ENCODE data around the gene IGSF9B.

IGSF9B gene

DNA sequence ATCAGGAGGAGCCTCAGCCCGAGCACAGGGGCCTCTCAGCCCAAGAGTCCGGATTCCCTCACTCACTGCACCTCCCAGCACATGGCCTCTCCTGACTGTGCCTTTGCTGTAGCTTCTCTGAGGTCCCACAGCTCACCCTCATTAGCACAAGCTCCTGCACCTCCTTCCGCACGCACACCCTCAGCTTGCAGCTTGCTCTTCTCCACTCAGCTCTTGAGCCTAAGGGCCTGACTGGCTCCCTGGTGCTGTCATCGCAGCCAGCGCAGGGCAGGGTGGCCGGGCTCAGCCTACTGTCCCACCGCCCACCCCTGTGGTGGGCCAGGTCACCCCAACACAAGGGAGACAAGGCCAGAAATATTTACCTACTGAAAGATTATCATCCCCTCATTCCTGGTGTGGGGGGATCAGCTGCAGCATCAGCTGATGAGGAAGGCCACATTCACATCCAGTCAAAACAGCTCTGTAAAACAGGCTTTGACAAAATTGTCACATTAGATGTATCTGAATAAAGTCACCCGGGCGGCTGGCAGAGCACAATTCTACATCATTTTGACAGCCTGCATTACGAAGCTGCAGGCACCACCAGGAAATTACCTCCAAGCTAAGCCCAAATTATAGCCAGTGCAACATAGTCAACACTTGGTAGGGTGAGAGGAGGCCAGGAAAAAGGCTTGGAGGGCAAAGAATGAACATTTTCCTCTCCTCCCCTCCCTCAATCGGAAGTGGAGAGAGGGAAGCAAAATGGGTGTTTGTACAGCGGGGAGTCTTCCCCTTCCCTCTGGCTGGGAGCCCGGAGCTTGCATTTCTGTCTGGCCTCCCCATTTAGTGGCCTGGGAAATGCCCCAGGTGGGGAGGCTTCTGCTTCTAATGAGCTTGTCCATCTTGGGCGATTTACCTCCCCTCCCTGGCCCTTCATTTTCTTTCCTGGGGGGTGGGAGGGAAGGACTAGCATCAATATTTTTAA, 29.5 kb upstream of the IGSF9B start:
- no peak for DNase-seq (ENCODE audit: low read depth in 3 of 3)

DNA sequence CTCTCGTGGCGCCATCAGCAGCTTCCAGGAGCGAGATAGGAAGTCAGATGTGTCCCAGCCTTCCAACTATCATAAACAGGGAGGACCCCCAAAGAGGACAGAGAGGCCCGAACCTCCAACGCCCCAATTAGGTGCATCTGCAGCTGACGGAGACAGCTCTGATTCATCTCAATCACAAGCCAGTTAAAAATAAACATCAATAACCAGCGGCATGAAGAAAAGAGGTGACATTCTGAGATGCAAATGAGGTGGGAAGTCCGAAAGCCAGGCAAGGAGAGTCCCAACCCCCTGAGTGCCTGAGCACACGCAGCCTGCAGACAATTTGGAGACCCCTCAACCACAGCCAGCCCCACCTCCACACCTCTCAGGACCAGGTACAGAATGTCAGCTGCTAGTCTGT, 28.1 kb upstream of the IGSF9B start:
- no peak for DNase-seq (ENCODE audit: low read depth in 3 of 3)

DNA sequence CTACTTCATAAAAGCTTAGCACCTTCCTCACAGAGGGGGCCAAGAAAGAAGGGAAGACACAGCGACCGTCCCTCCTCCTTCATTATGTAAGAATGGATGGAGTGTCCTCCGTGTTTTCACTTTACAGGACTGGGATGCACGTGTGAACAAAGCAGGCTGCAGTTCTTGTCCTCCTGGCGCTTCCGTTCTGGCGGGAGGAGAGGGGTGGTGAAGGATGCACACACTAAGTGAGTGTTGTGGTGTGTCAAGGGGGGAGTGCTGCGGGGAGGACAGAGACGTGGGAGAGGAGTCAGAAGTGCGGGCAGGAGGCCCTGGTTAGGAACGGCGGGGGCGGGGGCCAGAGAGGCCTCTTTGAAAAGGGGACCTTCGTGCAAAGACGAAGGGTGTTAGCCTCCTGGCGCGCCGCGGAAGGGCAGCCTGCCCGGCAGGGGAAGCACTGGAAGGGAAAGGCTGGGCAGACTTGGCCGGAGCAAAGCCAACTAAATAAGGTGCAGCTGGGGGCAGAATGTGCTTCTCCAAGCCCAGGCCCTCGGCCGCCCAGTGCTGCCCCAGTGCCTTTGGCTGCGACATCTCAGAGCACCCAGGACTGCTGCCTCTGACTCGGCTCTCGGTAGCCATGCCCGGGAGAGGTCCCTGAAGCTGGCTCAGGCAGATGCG, 27.0 kb upstream of the IGSF9B start:
- no peak for DNase-seq (ENCODE audit: low read depth in 3 of 3)

DNA sequence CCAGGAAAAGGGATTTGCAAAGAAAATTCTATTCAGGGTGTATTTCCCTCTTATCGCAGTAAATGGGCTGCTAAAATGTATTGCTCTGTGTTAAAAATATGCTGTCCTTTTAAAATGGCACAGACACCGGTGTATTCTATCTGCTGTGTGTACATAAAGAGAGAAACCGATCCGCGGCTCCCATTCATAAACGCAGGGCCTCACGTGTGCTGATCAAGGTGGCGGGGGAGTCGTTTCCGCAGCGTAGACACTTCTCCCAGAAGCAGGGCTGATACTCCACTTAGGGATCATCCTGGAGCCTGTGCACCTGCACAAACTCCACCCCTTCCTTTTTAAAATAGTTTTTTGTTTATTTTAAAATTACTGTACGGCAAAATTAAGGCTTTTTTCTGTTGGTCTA, 26.1 kb upstream of the IGSF9B start:
- DNase-seq (ENCODE audit: low read depth in 3 of 3), result no peak

DNA sequence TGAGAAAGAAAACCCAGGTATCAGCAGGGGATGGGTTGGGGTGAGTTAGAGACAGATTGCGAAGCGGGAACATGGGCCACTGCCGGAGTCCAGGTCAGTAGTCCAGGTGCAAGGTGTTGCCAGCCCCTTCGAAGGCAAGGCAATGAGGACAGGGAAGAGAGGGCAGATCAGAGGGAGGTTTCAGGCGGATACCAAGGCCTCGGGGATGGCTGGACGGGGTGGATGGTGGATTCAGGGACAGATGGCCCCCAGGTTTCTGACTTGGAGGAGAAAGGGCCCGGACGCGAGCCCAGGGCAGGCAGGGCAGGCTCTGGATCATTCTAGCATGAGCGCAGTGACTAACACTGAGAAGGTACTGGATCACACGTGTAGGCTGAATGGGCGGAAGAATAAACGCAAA, 25.4 kb upstream of the IGSF9B start:
- no peak for DNase-seq (ENCODE audit: low read depth in 3 of 3)

DNA sequence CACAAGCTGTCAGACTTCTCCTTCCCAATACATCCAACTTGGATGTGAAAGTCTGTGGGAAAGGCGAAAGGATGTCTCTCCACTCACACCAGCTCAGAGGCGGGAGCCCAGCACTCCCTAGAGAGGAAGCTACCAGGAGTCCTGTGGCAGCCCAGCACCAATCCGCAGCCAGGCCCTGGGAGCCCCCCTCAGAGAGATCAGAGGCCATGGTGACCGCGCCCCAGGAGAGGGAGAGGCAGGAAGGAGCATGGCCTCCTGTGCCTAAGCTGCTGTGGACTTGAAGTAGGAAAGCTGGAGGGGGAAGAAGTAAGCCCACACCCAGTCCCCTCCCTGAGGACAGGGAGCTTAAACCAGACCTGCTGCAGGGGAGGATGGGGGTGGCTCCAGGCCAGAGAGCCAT, 24.4 kb upstream of the IGSF9B start:
- DNase-seq (ENCODE audit: low read depth in 3 of 3), result no peak

DNA sequence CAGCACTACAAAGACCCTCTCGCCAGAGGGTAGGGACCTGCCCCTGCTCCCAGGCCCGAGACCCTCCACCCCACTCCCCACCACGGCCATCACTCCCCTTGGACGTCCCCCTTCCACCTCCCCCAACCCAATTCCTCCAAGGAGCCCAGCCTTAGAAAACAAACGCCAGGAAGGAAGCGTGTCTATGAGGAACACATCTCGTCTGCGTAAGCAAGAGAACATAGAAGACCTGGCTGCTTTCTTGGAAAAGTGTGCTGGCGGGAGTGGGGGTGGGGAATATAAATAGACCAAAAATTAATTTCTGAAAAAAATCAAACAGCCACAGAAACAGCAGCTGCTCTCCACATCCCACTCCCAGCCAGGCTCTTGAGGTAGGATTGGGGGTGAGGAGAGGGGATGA, 23.9 kb upstream of the IGSF9B start:
- no peak for DNase-seq (ENCODE audit: low read depth in 3 of 3)

DNA sequence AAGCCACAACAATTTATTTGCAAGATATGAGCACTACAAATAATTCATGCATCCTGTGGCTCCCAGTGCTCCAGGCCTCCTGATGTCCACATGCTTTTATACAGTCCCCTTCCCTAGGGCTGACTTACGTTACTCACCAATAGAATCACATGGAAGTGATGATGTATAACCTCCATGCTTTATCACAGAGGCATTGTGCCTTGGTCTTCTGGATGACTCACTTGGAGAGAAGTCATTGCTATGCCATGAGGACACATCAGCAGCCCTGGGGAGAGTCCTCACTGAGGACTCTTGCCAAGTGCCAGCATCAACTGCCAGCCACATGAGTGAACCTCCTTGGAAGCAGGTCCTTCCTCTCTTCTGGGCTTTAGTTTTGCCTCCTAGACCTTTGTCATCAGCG, 22.0 kb upstream of the IGSF9B start:
- DNase-seq (ENCODE audit: low read depth in 3 of 3), result no peak

DNA sequence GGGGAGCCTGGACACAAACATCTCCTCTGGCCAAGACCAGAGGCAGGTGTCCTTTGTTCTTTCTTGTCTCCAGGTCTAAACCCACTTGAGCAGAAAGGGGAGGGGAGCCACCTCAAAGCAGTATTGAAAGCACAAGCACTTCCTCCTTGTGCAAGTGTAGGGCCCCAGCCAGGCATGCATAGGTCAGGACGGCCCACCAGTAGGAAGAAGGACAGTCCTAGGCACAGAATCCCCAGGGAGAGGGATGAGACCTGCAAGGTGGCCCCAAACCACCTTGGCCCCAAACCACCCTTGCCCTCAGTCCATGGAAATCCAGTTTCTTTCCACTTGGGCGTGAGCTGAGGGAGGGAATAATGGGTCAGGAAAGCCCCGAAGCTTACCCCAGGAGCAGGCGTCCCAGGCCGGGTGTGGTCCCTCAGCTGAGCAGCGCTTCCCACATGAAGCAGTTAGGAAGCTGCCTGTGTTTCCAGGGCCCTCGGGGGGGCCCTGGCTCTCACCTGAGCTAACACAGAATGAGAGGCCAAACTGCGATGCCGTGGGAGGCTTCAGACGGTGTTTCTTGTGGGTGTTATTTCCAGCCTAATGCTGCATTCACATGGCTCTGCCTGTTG, 20.4 kb upstream of the IGSF9B start:
- no peak for DNase-seq (ENCODE audit: low read depth in 3 of 3)

DNA sequence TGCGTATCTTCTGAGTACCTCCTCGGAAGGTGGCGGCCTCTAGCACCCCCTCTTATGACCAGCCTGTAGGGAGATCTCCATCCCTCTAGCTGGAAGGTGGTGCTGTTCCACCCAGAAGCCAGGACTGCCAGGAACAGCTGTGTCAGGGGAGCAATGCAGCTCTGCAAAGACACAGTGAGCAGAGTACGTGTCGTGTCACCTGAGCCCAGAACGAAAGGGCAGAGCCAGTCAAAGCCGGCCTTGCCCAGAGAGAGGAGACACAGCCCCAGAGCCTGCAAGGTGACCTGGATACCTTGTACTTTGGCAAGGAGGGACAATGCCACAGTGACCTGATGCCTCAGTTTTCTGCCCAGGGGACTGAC, 18.7 kb upstream of the IGSF9B start:
- no peak for DNase-seq (ENCODE audit: low read depth in 3 of 3)

DNA sequence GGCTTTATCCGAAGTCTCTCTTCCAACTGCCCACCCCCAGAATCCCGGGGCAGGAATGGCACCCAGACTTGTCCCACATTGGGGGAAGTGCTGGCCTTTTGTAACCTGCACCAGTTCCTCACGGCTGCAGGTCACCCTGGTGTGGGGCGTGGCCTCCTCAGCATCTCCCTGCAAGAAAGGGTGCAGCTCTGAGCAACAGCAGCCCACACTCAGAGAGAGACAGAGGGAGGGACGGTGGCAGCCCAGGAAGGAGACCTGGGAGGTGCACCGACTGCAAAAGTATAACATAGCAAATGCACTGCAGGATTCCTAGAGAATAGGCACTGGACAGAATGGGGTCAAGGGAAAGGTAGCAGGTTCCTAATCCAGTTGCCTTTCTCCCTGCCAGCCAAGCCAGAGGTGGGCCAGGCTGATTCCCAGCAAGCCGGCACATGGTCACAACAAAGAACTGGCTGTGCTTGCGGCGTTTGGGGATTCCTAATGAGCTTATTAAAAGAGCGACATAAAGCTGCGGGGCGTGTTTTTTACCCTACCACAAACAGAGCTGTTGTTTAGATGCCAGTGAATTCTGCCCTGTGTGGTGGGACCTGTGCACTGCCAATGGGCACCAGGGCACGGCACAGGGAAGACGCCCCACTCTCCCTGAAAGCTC, 18.2 kb upstream of the IGSF9B start:
- no peak for DNase-seq (ENCODE audit: low read depth in 3 of 3)

DNA sequence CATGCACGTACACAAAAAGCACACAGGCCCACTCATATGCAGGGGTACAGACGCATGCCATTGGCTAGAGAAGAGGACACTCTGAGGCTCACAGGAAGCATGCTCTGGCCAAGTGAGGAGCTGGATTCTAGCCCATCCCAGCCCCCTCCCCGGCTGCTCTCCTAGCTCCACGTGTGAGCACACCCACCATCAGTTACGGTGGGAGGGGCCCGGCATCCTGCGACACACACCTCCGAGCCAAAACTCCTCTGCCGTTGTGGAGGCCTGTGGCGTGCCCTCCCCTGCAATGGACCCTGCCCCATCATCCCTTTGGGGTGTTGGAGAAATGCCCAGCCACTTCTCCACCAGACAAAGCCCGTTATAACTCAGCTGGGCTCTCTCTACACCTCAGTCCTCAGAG, 15.1 kb upstream of the IGSF9B start:
- no peak for DNase-seq (ENCODE audit: low read depth in 3 of 3)

DNA sequence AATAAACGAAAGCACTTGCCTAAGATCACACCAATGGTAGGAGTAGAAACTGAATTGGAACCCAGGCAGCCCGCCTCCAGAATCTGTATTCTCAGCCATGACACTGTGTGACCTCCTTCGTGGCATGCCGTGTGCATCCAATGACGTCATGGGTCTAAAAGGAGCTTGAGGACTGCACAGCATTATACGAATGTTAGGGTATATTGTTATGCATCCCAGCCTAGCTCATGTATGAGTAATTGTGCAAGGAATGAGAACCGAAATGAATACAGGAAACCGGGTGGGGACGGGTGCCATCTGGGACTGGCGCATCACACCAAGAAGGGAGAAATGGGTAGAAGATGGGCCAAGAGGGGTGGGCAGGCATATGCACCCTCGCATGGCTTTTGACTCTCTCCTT, 12.3 kb upstream of the IGSF9B start:
- DNase-seq (ENCODE audit: low read depth in 3 of 3), result no peak

DNA sequence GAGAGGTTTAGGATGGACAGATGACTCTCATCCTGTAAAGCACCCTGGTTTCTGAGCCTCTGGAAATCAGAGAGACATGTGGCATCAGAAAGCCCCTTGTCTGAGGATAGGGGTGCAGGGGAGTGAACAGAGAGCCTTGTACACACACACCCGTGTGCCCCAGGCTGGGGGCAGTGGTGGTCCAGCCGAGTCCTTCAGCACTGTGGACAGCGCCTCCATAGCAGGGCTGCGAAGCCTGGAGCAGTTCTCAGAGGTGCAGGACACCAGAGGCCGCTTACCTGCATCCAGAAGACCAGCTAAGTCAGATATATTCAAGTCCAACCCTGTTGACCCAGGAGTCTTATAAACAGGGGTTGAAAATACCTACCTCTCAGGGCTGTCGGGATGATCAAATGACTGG, 11.5 kb upstream of the IGSF9B start:
- DNase-seq (ENCODE audit: low read depth in 3 of 3), result no peak

DNA sequence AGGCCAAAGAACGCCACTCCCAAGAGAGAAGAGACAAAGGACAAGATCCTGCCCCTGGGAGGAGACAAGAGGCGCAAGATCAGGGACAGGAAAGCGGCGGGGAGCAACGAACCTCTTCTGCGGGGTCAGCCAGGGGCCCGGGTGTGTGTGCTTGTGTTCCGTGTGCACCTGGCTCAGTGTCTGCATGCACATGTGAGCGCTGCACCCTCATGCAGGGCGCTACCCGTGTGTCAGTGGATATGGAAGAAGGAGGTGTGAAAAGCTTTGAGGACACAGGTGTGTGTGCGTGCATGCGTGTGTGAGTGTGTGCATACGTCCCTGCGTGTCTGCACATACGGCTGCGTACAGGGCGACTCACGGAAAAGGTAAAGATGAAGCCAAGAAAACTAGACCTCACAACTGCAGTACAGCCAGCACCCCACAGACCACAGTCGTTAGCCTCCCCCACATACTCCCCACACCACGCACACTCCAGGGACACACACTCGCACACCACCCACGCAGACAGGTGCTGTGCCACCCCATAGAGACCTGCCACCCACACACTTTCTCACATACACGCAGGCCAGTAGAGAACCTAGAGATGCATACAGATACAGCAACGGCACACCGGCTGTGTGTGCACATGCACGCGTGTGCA, 11.0 kb upstream of the IGSF9B start:
- DNase-seq (ENCODE audit: low read depth in 3 of 3), result no peak

DNA sequence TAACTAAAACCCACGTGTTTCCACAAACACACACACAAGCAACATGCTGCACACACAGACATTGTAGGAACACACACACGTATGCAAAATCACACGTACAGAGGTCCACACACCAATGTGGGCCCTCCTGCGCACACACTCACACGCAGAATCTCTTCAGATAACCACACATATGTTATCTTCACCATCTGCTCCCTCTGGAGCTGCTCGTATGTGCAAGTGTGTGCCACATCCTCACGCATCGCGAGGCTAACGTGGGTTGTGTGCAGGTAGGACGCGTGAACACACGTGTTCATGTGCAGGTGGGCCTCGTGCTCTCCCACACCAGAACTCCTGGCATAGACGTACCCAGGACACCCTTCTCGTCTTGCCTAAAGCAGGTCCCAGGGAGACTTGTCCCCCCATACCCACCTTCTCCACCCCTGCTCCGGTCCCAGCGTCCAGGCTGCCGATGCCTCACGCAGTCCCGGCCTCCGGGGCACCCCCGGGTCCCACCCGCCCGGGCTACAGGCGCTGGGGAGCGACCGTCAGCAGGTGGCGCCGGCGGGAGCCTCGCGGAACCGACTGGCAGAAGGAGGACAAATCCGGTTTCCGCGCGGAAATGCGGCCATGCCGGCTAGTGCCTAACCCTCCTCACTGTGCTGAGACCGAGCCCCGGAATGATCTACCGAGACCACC, 10.3 kb upstream of the IGSF9B start:
- DNase-seq (ENCODE audit: low read depth in 3 of 3), result peak in 1 of 3 experiments; percentile 51

DNA sequence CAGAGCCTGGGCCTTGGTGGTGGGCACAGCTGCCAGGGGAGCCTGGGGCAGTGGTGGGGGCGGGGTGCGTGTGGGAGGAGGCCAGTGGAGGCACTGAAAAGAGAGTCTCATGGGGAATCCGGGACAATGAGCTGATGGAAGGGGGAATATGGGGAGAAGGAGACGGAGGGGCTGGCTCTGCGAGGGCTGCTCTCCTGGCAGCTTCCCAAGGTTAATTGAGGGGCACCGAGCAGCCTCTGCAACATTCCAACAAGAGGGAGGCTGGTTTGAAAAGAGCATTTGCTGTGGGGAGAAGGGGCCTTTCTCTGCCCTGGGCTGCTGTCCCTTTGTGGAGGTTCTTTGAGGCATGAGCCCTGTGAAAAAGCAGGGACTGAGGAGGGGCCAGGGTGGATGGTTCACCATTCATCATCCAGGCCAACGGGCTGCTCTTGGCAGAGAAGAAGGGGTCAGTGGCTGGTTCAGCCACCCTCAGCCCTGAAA, 9.4 kb upstream of the IGSF9B start:
- no peak for DNase-seq (ENCODE audit: low read depth in 3 of 3)

DNA sequence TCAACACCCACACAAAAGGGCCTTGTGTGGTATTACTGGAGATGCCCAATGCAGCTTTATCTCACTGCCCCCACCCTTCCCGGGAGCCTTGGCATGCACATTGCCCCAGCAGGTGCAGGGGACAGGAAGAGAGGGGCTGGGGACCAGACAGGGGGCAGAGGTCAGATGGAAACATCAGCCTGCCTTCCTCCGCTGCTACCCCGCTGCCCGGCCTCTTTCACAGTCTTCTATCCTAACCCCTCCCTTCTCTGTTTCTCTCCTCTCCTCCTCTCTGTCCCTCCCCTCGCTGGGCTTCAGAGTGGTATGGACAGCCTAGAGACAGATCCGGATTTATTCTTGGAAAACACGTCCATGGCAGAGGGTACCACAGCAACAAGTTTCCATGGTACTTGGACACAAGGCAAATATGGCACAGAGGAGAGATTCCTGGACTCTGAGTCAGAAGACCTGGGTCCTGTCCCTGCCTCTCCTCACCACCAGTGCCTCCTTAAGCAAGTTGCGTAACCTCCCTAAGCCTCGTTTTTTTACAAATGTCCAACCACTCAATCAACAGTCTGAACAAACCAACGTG, 8.3 kb upstream of the IGSF9B start:
- no peak for DNase-seq (ENCODE audit: low read depth in 3 of 3)

DNA sequence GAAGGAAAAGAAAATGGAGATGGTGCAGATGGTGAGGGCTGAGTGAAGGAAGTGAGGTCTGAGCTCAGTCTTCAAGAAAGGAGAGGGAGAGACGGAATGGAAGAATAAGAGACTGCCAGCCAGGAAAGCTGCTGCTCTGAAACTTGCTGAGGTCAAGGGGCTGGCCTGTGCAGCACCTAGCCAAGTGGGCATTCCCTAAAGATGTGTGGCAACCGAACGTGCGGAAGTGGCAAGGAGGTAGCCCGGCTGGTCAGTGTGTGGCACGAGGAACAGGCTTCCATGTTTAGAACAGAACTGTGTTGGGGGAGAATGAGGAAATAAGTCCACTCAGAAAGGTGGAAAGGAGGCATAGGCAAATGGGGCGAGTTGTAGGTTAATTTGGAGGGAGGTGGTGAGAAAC, 7.6 kb upstream of the IGSF9B start:
- DNase-seq (ENCODE audit: low read depth in 3 of 3), result no peak

DNA sequence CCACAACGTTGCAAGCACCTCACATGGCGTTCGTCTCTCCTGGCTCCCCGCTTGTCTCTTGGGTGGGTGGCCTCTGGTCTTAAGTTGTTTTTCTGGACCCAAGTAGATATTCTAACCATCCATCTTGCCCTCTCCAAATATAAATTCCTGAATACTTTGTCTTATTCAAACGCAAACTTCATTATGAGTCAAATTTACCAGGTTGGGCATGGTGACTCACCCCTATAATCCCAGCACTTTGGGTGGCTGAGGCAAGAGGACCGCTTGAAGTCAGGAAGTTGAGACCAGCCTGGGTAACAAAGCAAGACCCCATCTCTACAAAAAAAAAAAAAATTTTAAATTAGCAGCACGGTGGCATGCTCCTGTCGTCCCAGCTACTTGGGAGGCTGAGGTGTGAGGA, 5.1 kb upstream of the IGSF9B start:
- DNase-seq (ENCODE audit: low read depth in 3 of 3), result no peak

DNA sequence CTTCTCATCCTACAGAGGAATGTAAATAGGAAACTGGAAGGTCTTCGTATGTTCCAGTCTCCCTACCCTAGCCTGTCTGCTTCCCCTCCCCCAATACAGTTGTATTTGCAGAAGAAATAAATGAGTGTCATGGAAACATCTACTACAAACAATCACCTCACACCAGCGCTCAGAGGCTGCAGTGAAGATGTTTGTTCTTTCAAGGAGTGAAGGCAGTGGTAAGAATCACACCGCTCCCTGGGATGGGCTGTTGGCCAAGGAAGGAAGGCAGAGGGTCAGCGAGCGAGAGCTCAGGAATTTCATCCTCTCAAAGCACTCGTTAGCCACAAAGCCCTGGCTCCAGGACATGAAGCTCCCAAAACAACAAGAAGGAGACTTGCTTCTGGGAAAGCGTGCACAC, 1.1 kb upstream of the IGSF9B start:
- DNase-seq (ENCODE audit: low read depth in 3 of 3), result no peak

All from stimulated activated CD4-positive, alpha-beta T cell treated with anti-CD3 and anti-CD28 coated beads, TNF-alpha, amount 100 ng/mL, for 4 hours (primary cell).